Measurements from ENCODE around the gene TYW3. TPM values are rescaled to one million over a fixed set of nuclear protein-coding genes. Genes with fewer than 3 reads are reported as not detected.

The TYW3 gene
- total RNA-seq, 1 experiment from 2014 or later, result 16.2 TPM

GRCh38 chr1:74715806-74716205 is 17.1 kb upstream of the TYW3 start:
- intact Hi-C loops (cut with micrococcal nuclease; ENCODE audit: unreplicated experiment), result no loop called here
- H3K27ac Mint-ChIP-seq (ENCODE audit: unreplicated experiment), result no peak overlapping the region
- Histone ChIP-seq H3K4me3 (ENCODE audit: low read depth, low read length) (no peak overlapping the region), H3K36me3 (ENCODE audit: control insufficient read depth, insufficient read depth, low read length) (no peaks in the 10 kb centered on the region; the same call in 1 of the 2 replicates), H3K9me3 (no peaks in the 10 kb centered on the region), H3K27me3 (replicated peaks; ENCODE audit: control insufficient read depth, insufficient read depth, low read length) (no peaks in the 10 kb centered on the region), H3K4me1 (no peaks in the 10 kb centered on the region; the same call in 1 of the 2 replicates)
- CTCF ChIA-PET, result no interaction called here
- no peak for DNase-seq
- no TSS peak for BruUV-seq (replicated peaks)
- H3K4me3 Mint-ChIP-seq (ENCODE audit: unreplicated experiment), result no peak overlapping the region
- no peak for TF ChIP-seq CTCF (IDR thresholded peaks at IDR 0.05; ENCODE audit: insufficient read depth in 1 of 2, low read depth in 1 of 2, low read length in 1 of 2, severe bottlenecking in 1 of 2, unreplicated experiment in 1 of 2)
- no peaks in the 10 kb centered on the region for H3K27me3 Mint-ChIP-seq (ENCODE audit: insufficient read depth, unreplicated experiment)
- H3K36me3 Mint-ChIP-seq (ENCODE audit: insufficient read depth, unreplicated experiment), result peaks cover 19% of the 10 kb centered on the region
- no peaks in the 10 kb centered on the region for H3K9me3 Mint-ChIP-seq (ENCODE audit: unreplicated experiment)
- H3K4me1 Mint-ChIP-seq (ENCODE audit: low read depth, unreplicated experiment), result no peaks in the 10 kb centered on the region
- POLR2A ChIA-PET, result no interaction called here

GRCh38 chr1:74716822-74717221 is 16.1 kb upstream of the TYW3 start:
- H3K4me3 ChIP-seq (ENCODE audit: low read depth, low read length), result no peak overlapping the region
- H3K27me3 ChIP-seq (replicated peaks; ENCODE audit: control insufficient read depth, insufficient read depth, low read length), result no peaks in the 10 kb centered on the region
- Mint-ChIP-seq H3K4me1 (ENCODE audit: low read depth, unreplicated experiment) (no peaks in the 10 kb centered on the region), H3K4me3 (ENCODE audit: unreplicated experiment) (no peak overlapping the region), H3K27ac (ENCODE audit: unreplicated experiment) (no peak overlapping the region), H3K36me3 (ENCODE audit: insufficient read depth, unreplicated experiment) (peaks cover 16% of the 10 kb centered on the region), H3K9me3 (ENCODE audit: unreplicated experiment) (no peaks in the 10 kb centered on the region), H3K27me3 (ENCODE audit: insufficient read depth, unreplicated experiment) (no peaks in the 10 kb centered on the region)
- ChIA-PET POLR2A (no interaction called here), CTCF (no interaction called here)
- no TSS peak for BruUV-seq (replicated peaks)
- no peak for DNase-seq
- TF ChIP-seq CTCF (IDR thresholded peaks at IDR 0.05; ENCODE audit: insufficient read depth in 1 of 2, low read depth in 1 of 2, low read length in 1 of 2, severe bottlenecking in 1 of 2, unreplicated experiment in 1 of 2), result no peak
- H3K4me1 ChIP-seq, result no peaks in the 10 kb centered on the region; the same call in 1 of the 2 replicates
- intact Hi-C loops (cut with micrococcal nuclease; ENCODE audit: unreplicated experiment), result no loop called here
- H3K36me3 ChIP-seq (ENCODE audit: control insufficient read depth, insufficient read depth, low read length), result no peaks in the 10 kb centered on the region; the same call in 1 of the 2 replicates
- H3K9me3 ChIP-seq, result no peaks in the 10 kb centered on the region

GRCh38 chr1:74717626-74718025 is 15.3 kb upstream of the TYW3 start:
- H3K4me1 ChIP-seq, result no peaks in the 10 kb centered on the region; the same call in 1 of the 2 replicates
- no peak for TF ChIP-seq CTCF (IDR thresholded peaks at IDR 0.05; ENCODE audit: insufficient read depth in 1 of 2, low read depth in 1 of 2, low read length in 1 of 2, severe bottlenecking in 1 of 2, unreplicated experiment in 1 of 2)
- no peaks in the 10 kb centered on the region for H3K27me3 Mint-ChIP-seq (ENCODE audit: insufficient read depth, unreplicated experiment)
- CTCF ChIA-PET, result no interaction called here
- no peaks in the 10 kb centered on the region for H3K9me3 ChIP-seq
- H3K27me3 ChIP-seq (replicated peaks; ENCODE audit: control insufficient read depth, insufficient read depth, low read length), result no peaks in the 10 kb centered on the region
- no TSS peak for BruUV-seq (replicated peaks)
- POLR2A ChIA-PET, result no interaction called here
- no peak for DNase-seq
- no peaks in the 10 kb centered on the region; the same call in 1 of the 2 replicates for H3K36me3 ChIP-seq (ENCODE audit: control insufficient read depth, insufficient read depth, low read length)
- H3K4me3 ChIP-seq (ENCODE audit: low read depth, low read length), result no peak overlapping the region
- H3K36me3 Mint-ChIP-seq (ENCODE audit: insufficient read depth, unreplicated experiment), result peaks cover 22% of the 10 kb centered on the region
- H3K4me3 Mint-ChIP-seq (ENCODE audit: unreplicated experiment), result no peak overlapping the region
- intact Hi-C loops (cut with micrococcal nuclease; ENCODE audit: unreplicated experiment), result no loop called here
- no peaks in the 10 kb centered on the region for H3K4me1 Mint-ChIP-seq (ENCODE audit: low read depth, unreplicated experiment)
- H3K27ac Mint-ChIP-seq (ENCODE audit: unreplicated experiment), result no peak overlapping the region
- H3K9me3 Mint-ChIP-seq (ENCODE audit: unreplicated experiment), result no peaks in the 10 kb centered on the region
